ENCODE data around the gene MAP3K4. TPM values are rescaled to one million over a fixed set of nuclear protein-coding genes. Genes with fewer than 3 reads are reported as not detected.
"Not testable (repeated sequence)": the region's sequence is repeated elsewhere in the genome, so short reads cannot be mapped to it uniquely, and the experiment has no call there.

The MAP3K4 gene
- total and polyA plus RNA-seq, 5 donors: 11.8 to 42.3 (median 29.9) TPM

DNA sequence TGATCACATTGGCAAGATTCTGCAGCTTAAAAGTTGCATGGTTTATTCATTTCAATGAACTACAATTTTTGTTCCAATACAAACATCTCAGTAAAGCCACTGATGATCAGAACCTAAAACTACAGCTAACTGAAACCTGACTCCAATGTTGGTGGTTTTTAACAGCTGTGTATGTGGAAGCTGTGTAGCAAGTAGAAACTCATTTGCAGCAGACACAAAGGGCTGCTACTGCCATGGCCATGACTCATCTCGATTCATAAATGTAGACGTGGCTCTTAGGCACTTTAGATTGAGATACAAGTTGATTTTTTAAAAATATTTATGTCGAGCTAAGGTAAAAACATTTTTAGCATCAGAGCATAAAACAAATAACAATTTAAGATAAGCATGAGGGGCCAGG is 19.5 kb upstream of the MAP3K4 start:
- 48% methylated on average over 3 of the region's 3 CpGs for WGBS
- Histone ChIP-seq H3K4me3 (ENCODE audit: low read length) (no peak overlapping the region), H3K4me1 (ENCODE audit: control insufficient read depth, insufficient read depth, low read length) (peaks cover 5% of the 10 kb centered on the region), H3K9me3 (ENCODE audit: control insufficient read depth, low read length) (no peaks in the 10 kb centered on the region), H3K27ac (ENCODE audit: low read length) (no peak overlapping the region), H3K27me3 (ENCODE audit: control insufficient read depth, insufficient read depth) (no peaks in the 10 kb centered on the region)
- ATAC-seq (no peak), DNase-seq (no peak)
- intact Hi-C loops (cut with DNase I): no loop called here

DNA sequence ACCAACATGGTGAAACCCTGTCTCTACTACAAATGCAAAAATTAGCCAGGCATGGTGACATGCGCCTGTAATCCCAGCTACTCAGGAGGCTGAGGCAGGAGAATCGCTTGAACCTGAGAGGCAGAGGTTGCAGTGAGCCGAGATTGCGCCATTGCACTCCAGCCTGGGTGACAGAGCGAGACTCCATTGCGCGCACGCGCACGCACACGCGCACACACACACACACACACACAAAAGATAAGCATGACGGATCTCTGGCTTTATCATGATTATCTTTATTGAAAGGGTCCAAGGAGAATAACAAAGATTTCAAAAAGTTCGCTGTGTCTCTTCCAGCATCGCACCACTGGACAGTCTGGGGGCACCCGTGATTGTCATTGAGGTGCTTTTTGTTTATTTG is 19.0 kb upstream of the MAP3K4 start:
- 91% methylated on average over 16 of the region's 16 CpGs for WGBS
- H3K4me1 ChIP-seq (ENCODE audit: control insufficient read depth, insufficient read depth, low read length); H3K4me3 ChIP-seq (ENCODE audit: low read length); ATAC-seq; intact Hi-C loops (cut with DNase I); H3K27ac ChIP-seq (ENCODE audit: low read length); H3K9me3 ChIP-seq (ENCODE audit: control insufficient read depth, low read length); H3K27me3 ChIP-seq (ENCODE audit: control insufficient read depth, insufficient read depth); DNase-seq: not testable (repeated sequence)

DNA sequence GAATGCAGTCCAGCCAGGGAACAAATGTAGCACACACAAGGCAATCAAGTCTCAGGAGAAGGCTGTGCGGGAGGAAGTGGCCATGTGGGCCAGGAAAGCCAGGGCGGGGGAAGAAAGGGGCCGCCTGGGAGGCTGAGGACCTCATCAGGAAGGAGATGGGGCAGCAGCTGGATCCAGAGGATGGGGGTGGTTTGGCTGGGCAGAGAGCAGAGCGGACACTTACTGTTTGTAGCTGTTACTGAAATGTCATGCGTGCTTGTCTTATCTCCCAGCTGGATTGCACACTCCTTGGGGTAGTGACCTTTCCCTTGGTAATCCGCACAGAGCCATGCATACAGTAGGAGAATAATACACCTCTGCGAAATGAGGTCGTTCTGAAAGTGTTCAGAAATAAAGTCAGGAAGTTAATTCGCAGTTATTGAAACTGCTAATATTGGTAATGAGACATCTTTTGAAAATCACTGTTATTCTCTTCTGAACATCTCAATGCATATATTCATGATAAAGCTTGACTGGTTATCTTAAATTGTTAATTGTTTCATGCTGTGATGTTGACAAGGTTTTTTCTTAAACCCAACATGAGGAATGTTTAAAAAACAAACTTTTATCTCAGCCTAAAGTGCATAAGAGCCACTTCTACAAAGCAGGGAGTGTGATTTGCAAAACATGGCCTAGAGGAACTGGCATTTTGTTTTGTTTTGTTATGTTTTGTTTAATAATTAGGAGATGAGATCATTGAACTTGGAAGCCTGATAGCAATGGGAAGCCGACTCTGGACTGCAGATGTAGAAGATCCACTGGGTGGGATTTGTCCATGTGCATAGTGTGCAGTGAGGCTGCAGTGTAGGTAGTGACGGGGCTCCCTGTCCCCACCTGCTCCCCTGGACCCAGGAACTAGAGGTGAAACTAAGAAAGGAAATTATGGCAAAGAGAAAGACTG is 18.0 kb upstream of the MAP3K4 start:
- ATAC-seq (peak; percentile 89 to 91), DNase-seq (peak; percentile 64 to 84 (median 76))
- intact Hi-C loops (cut with DNase I): no loop called here
- no peaks in the 10 kb centered on the region for H3K27me3 ChIP-seq (ENCODE audit: control insufficient read depth, insufficient read depth)
- H3K4me1 ChIP-seq (ENCODE audit: control insufficient read depth, insufficient read depth, low read length): peaks cover 5% of the 10 kb centered on the region
- WGBS: 17% methylated on average over 11 of the region's 11 CpGs
- no peaks in the 10 kb centered on the region for H3K9me3 ChIP-seq (ENCODE audit: control insufficient read depth, low read length)
- peak overlapping the region; percentile 92 for H3K27ac ChIP-seq (ENCODE audit: low read length)
- no peak overlapping the region for H3K4me3 ChIP-seq (ENCODE audit: low read length)

DNA sequence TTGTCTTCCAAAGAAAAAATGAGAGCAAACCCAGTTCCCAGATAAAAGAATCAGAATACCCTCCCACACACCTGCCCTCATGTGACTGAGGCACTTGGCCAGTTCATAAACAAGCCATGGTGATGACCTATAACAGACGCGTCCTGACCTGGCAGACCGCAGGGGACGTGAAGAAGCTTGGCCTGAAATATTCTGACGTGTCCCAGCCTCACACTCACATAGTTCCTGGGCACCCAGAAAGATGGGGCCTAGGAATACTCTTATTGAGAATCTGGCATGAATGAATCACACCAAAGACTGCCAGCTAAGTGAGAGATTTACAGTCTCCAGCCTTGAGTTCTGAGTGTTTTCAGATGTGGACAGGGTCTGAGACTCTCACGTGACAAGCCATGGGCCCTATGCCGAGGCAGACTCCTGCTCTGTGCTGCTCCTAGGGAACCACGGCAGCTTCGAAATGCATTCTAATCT is 17.2 kb upstream of the MAP3K4 start:
- 30% methylated on average over 9 of the region's 9 CpGs for WGBS
- Histone ChIP-seq H3K4me1 (ENCODE audit: control insufficient read depth, insufficient read depth, low read length) (peaks cover 5% of the 10 kb centered on the region), H3K27ac (ENCODE audit: low read length) (peak overlapping the region; percentile 92), H3K9me3 (ENCODE audit: control insufficient read depth, low read length) (no peaks in the 10 kb centered on the region), H3K27me3 (ENCODE audit: control insufficient read depth, insufficient read depth) (no peaks in the 10 kb centered on the region), H3K4me3 (ENCODE audit: low read length) (no peak overlapping the region)
- DNase-seq: peak; percentile 61 to 87 (median 83)
- intact Hi-C loops (cut with DNase I): no loop called here
- ATAC-seq: peak; percentile 82 to 86

DNA sequence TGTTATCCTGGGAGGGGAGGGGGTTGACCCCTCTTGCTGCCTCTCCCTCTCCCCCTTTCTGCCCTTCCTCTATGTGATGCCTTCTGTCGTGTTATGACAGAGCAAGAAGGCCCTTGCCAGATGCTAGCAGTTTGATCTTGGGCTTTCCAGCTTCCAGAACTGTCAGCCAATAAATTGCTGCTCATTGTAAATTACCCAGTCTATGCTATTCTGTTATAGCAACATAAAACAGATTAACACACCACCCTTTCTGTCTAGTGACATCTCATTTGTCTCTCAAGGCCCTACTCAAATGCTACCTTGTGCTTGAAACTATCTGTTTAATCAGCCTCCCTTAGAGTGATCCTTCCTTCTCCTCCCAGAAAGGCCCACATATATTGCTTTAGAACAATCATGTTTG is 16.4 kb upstream of the MAP3K4 start:
- Histone ChIP-seq H3K27me3 (ENCODE audit: control insufficient read depth, insufficient read depth) (no peaks in the 10 kb centered on the region), H3K27ac (ENCODE audit: low read length) (peak overlapping the region; percentile 92), H3K4me1 (ENCODE audit: control insufficient read depth, insufficient read depth, low read length) (peaks cover 5% of the 10 kb centered on the region), H3K9me3 (ENCODE audit: control insufficient read depth, low read length) (no peaks in the 10 kb centered on the region), H3K4me3 (ENCODE audit: low read length) (no peak overlapping the region)
- DNase-seq: no peak
- intact Hi-C loops (cut with DNase I): no loop called here
- WGBS: 44% methylated on average over 1 of the region's 1 CpG
- ATAC-seq: no peak

DNA sequence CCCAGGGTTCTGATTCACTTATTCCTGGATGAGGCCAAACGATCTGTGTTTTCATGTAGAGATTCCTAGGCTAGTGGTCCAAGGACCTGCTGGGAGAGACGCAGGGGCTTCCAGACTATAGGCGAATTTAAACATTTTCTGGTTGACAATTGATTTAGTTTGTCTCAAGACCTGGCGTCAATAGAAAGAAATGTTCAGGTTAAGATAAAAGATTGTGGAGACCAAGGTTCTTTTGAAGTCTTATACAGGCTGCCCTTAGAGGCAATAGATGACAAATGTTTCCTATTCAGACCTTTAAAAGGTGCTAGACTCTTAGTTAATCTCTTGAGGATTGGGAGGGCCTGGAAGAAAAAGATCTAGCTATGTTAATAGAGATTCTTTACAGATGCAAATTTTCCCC is 15.6 kb upstream of the MAP3K4 start:
- ATAC-seq; H3K27ac ChIP-seq (ENCODE audit: low read length); H3K27me3 ChIP-seq (ENCODE audit: control insufficient read depth, insufficient read depth); H3K4me3 ChIP-seq (ENCODE audit: low read length); DNase-seq; H3K9me3 ChIP-seq (ENCODE audit: control insufficient read depth, low read length); intact Hi-C loops (cut with DNase I); H3K4me1 ChIP-seq (ENCODE audit: control insufficient read depth, insufficient read depth, low read length): not testable (repeated sequence)
- WGBS: 91% methylated on average over 4 of the region's 4 CpGs

DNA sequence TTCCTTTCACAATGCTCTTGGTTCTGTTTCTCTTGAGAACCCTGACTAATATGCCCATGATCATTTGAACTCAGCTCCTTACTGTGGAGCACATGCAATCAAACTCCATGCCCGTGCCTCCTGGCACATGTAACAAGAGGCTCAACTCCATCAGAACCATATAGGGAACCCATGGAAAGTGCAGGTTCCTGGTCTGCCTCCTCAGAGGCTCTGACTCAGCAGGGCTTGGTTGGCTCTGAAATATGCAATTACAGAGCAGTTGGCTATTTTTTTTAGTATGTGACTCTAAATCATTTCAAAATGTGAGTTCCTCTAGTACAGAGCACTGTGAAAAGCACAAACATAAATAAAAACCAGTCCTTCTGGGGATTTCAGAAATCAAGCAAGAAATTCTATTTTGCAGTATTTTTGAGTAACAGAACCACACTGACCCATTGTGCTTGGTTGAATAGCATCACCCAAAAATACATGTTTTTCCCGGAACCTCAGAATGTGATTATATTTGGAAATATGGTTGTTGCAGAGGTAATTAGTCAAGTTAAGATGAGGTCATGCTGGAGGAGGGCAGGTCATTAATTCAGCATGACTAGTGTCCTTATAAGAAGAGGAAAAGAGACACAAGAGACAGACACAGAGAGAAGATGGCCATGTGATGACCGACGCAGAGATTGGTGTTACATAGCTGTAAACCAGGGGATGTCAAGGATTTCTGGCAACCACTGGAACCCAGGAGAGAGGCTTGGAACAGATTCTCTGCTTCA is 13.2 kb upstream of the MAP3K4 start:
- H3K4me3 ChIP-seq (ENCODE audit: low read length): no peak overlapping the region
- H3K9me3 ChIP-seq (ENCODE audit: control insufficient read depth, low read length): no peaks in the 10 kb centered on the region
- WGBS: 68% methylated on average over 4 of the region's 4 CpGs
- H3K27ac ChIP-seq (ENCODE audit: low read length): no peak overlapping the region
- ATAC-seq (no peak), DNase-seq (no peak)
- H3K27me3 ChIP-seq (ENCODE audit: control insufficient read depth, insufficient read depth): no peaks in the 10 kb centered on the region
- intact Hi-C loops (cut with DNase I): no loop called here
- H3K4me1 ChIP-seq (ENCODE audit: control insufficient read depth, insufficient read depth, low read length): peaks cover 2% of the 10 kb centered on the region

DNA sequence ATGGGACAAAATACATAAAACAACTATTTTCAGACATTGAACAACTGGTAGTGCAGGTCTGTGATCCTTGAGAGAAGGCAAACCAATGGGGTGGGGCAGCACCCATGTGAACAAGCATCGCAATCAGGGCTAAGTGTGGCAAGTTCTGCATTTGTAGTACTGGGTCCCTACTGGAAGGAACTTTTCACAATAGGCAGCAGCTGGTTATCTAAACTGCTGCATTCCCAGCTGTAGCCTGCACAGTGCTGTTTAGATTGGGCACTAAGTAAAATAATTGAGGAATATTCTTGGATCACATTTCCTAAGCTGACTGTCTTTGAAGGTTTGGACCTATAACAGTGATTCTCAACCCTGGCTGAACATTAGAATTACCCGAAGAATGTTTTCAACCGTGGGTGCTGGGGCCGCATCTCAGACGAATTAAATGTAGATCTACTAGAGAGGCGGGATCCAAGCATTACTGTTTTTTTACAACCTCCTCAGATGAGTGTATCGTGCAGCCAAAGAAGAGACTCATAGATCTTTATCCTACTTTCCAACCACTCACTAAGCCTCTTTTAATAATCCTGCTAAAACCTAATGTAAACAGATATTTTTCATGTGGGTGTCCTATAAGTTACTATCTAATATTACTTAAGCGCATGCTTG is 12.4 kb upstream of the MAP3K4 start:
- H3K27ac ChIP-seq (ENCODE audit: low read length): no peak overlapping the region
- no peaks in the 10 kb centered on the region for H3K4me1 ChIP-seq (ENCODE audit: control insufficient read depth, insufficient read depth, low read length)
- 60% methylated on average over 8 of the region's 8 CpGs for WGBS
- H3K4me3 ChIP-seq (ENCODE audit: low read length): no peak overlapping the region
- no peak for DNase-seq
- H3K9me3 ChIP-seq (ENCODE audit: control insufficient read depth, low read length): no peaks in the 10 kb centered on the region
- ATAC-seq: peak; percentile 29 to 59
- no peaks in the 10 kb centered on the region for H3K27me3 ChIP-seq (ENCODE audit: control insufficient read depth, insufficient read depth)
- intact Hi-C loops (cut with DNase I): no loop called here

DNA sequence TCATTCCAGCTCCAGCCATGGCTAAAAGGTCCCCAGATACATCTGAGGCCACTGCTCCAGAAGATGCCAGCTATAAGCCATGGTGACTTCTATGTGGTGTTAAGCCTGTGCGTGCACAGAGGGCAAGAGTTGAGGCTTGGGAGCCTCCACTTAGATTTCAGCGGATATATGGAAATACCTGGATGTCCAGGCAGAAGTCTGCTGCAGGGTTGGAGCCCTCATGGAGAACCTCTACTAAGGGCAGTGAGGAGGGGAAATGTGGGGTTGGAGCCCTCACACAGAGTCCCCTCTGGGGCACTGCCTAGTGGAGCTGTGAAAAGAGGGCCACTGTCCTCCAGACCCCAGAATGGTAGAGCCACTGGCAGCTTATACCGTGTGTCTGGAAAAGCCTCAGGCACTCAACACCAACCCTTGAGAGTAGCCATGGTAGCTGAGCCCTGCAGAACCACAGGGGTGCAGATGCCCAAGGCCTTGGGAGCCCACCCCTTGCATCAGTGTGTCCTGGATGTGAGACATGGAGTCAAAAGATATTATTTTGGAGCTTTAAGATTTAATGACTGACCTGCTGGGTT is 8.1 kb upstream of the MAP3K4 start:
- DNase-seq; H3K27me3 ChIP-seq (ENCODE audit: control insufficient read depth, insufficient read depth); H3K4me1 ChIP-seq (ENCODE audit: control insufficient read depth, insufficient read depth, low read length); ATAC-seq; H3K27ac ChIP-seq (ENCODE audit: low read length); H3K4me3 ChIP-seq (ENCODE audit: low read length); intact Hi-C loops (cut with DNase I); H3K9me3 ChIP-seq (ENCODE audit: control insufficient read depth, low read length): not testable (repeated sequence)
- WGBS: 92% methylated on average over 3 of the region's 3 CpGs

DNA sequence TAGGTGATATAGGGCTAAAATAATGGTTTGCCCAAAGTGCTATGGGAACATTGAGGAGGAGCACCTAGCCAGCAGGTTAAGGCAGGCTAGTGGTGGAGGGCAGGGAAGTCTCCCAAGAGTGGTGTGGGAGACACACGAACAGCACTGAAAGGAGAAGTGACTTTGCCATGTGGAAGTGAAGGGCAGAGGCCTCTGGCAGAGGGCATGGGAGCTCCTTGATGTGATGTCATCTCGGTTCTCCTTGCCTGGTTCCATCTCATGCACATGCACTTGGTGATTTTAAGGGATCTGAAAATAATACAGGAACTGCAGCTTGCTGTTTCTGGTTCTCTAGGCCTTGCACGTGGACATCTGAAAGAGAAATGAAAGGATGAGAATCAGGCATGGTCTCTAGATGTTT is 4.7 kb upstream of the MAP3K4 start:
- 73% methylated on average over 3 of the region's 3 CpGs for WGBS
- Histone ChIP-seq H3K4me1 (ENCODE audit: control insufficient read depth, insufficient read depth, low read length) (no peaks in the 10 kb centered on the region), H3K9me3 (ENCODE audit: control insufficient read depth, low read length) (no peaks in the 10 kb centered on the region), H3K4me3 (ENCODE audit: low read length) (no peak overlapping the region), H3K27me3 (ENCODE audit: control insufficient read depth, insufficient read depth) (no peaks in the 10 kb centered on the region), H3K27ac (ENCODE audit: low read length) (no peak overlapping the region)
- DNase-seq (peak in 1 of 3 donors; percentile 49), ATAC-seq (no peak)
- intact Hi-C loops (cut with DNase I): no loop called here

Measured in right cardiac atrium (tissue), 5 donors.